ENCODE measurements around the gene TRAP1. TPM values are rescaled to one million over a fixed set of nuclear protein-coding genes. Genes with fewer than 3 reads are reported as not detected.

Gene TRAP1
- total RNA-seq, 1 experiment from 2014 or later, result 416 TPM

- RAD21 ChIA-PET (ENCODE audit: low non-redundant PET in 1 of 2, low total read pairs in 2 of 2, uncharacterized antibody in 2 of 2, unreplicated experiment in 2 of 2), result no interaction called here
- intact Hi-C loops (cut with micrococcal nuclease), result no loop called here
- TF ChIP-seq REST (IDR thresholded peaks at IDR 0.05; ENCODE audit: low read depth) (no peak), EZH2 (IDR thresholded peaks at IDR 0.05) (no peak), ELF1 (IDR thresholded peaks at IDR 0.05; ENCODE audit: borderline replicate concordance, low read depth) (no peak), CTCF (IDR thresholded peaks at IDR 0.05 in 2 of 3, conservative IDR thresholded peaks at IDR 0.05 in 1 of 3; ENCODE audit: borderline replicate concordance in 1 of 3, insufficient read depth in 1 of 3, low read depth in 2 of 3, low read length in 2 of 3) (no peak), SP1 (IDR thresholded peaks at IDR 0.05; ENCODE audit: low read depth) (no peak), SRF (IDR thresholded peaks at IDR 0.05; ENCODE audit: low read depth) (no peak), ZNF274 (IDR thresholded peaks at IDR 0.05; ENCODE audit: low read depth, low read length) (no peak), RAD21 (IDR thresholded peaks at IDR 0.05; ENCODE audit: low read depth) (no peak), SIN3A (IDR thresholded peaks at IDR 0.05; ENCODE audit: low read depth) (no peak), POLR2A (IDR thresholded peaks at IDR 0.05; ENCODE audit: borderline replicate concordance, extremely low read depth, insufficient read depth, insufficient read length) (no peak), EZH2phosphoT487 (IDR thresholded peaks at IDR 0.05; ENCODE audit: borderline replicate concordance) (no peak), ZBTB33 (IDR thresholded peaks at IDR 0.05; ENCODE audit: extremely low read depth, insufficient replicate concordance, low read length) (no peak)
- TF ChIP-seq, protein P1, sequence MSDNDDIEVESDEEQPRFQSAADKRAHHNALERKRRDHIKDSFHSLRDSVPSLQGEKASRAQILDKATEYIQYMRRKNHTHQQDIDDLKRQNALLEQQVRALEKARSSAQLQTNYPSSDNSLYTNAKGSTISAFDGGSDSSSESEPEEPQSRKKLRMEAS (IDR thresholded peaks at IDR 0.05), result no peak
Observed at GRCh38 chr16:3712861-3713372, 4.4 kb downstream of the TRAP1 start.

More at GRCh38 chr16:3712861-3713372, 4.4 kb downstream of the TRAP1 start:
- Histone ChIP-seq H3K27ac (ENCODE audit: low read depth, low read length) (no peak overlapping the region), H3K27me3 (ENCODE audit: insufficient read depth, low read length) (no peaks in the 10 kb centered on the region), H4K20me1 (ENCODE audit: insufficient read depth) (peaks cover 13% of the 10 kb centered on the region; the same call in 1 of the 2 replicates), H3K9me2 (ENCODE audit: insufficient read depth) (no peaks in the 10 kb centered on the region), H3K9ac (ENCODE audit: low read length) (no peak overlapping the region), H2AFZ (ENCODE audit: low read depth, low read length, poor library complexity, severe bottlenecking) (no peak overlapping the region), H3K9me3 (ENCODE audit: control insufficient read depth in 1 of 2, insufficient read depth in 1 of 2, low read depth in 1 of 2, low read length in 2 of 2) (no peaks in the 10 kb centered on the region), H3K4me2 (ENCODE audit: low read length) (no peak overlapping the region), H3K79me2 (ENCODE audit: insufficient read depth, low read length) (peaks cover 94% of the 10 kb centered on the region), H3K36me3 (ENCODE audit: control insufficient read depth in 1 of 2, insufficient read depth in 2 of 2, low read length in 2 of 2) (peaks cover 3 to 18% of the 10 kb centered on the region in 2 experiments; a peak in 1 of 4 replicates), H3K4me3 (replicated peaks in 1 of 2; ENCODE audit: low read depth in 1 of 2, low read length in 2 of 2) (no peak overlapping the region), H3K4me1 (ENCODE audit: control insufficient read depth in 1 of 2, insufficient read depth in 2 of 2, low read length in 2 of 2) (peaks cover 3 to 11% of the 10 kb centered on the region in 2 experiments)
- ChIA-PET POLR2A (no interaction called here), CTCF (no interaction called here)
- ATAC-seq (no peak), DNase-seq (ENCODE audit: low read depth, low spot score) (no peak)
- no TSS peak for BruUV-seq (replicated peaks)
